CD4-positive, alpha-beta T cell (primary cell): Measurements from ENCODE around the gene PRDX4. TPM values are rescaled to one million over a fixed set of nuclear protein-coding genes. Genes with fewer than 3 reads are reported as not detected.

Experiments used
- ATAC-seq: fragments of 200-7000 bp; cut with Tn5 transposase; one replicate; pipeline ENCODE4 v1.10.0; 2022; ENCODE audit warnings: mild to moderate bottlenecking; ENCODE audit not compliant: poor library complexity
- CTCF ChIA-PET: fragments of 350-600 bp; sonication (Branson Sonifier 250); formaldehyde crosslinking; loops from one replicate; lab custom pipeline; 2021; ENCODE audit warnings: antibody characterized with exemption, inconsistent platforms; lab: Charles Lee
- POLR2A ChIA-PET: fragments of 350-600 bp; sonication (Branson Sonifier 250); formaldehyde crosslinking; loops from one replicate; lab custom pipeline; 2021; ENCODE audit warnings: antibody characterized with exemption, inconsistent platforms; lab: Charles Lee
- DNase-seq, 14 experiments: peaks; one replicate each; pipeline ENCODE4 v3.0.0-alpha.2; 2013 to 2020; ENCODE audit warnings: mixed read lengths in 2 of 14
- H3K27ac ChIP-seq, 2 donors: one replicate each; pipeline versions ENCODE4 v1.5.1 to v1.7.0; 2013; ENCODE audit warnings: low read length in 2 of 2, low read depth in 1 of 2, mild to moderate bottlenecking in 1 of 2
- H3K27me3 ChIP-seq, 2 experiments: 1 replicate in 1 of 2; 2 replicates in 1 of 2; pipeline versions ENCODE4 v1.6.1 to v1.7.0; 2013; ENCODE audit warnings: low read length in 2 of 2, control low read depth in 1 of 2, mild to moderate bottlenecking in 1 of 2, moderate library complexity in 1 of 2; ENCODE audit not compliant: insufficient read depth in 2 of 2, control insufficient read depth in 1 of 2
- H3K36me3 ChIP-seq: one replicate; pipeline ENCODE4 v1.6.1; 2013; ENCODE audit warnings: low read length, control low read depth; ENCODE audit not compliant: insufficient read depth
- H3K4me1 ChIP-seq: one replicate; pipeline ENCODE4 v1.6.1; 2013; ENCODE audit warnings: low read length, control low read depth; ENCODE audit not compliant: insufficient read depth
- H3K4me3 ChIP-seq: one replicate; pipeline ENCODE4 v1.5.1; 2013; ENCODE audit warnings: mild to moderate bottlenecking, low read length, moderate library complexity
- H3K9me3 ChIP-seq, 2 experiments: 1 replicate in 1 of 2; 2 replicates in 1 of 2; pipeline versions ENCODE4 v1.6.1 to v1.7.0; 2013; ENCODE audit warnings: low read length in 2 of 2, mild to moderate bottlenecking in 2 of 2, control low read depth in 1 of 2, moderate library complexity in 1 of 2; ENCODE audit not compliant: control insufficient read depth in 1 of 2, insufficient read depth in 1 of 2
- H3K27ac Mint-ChIP-seq: one replicate; pipeline ENCODE4 v1.8.0; 2020; ENCODE audit warnings: mixed read lengths
- H3K27me3 Mint-ChIP-seq: one replicate; pipeline ENCODE4 v1.8.0; 2021; ENCODE audit warnings: mixed read lengths
- H3K36me3 Mint-ChIP-seq: one replicate; pipeline ENCODE4 v1.8.0; 2021; ENCODE audit warnings: low read depth, mixed read lengths
- H3K4me1 Mint-ChIP-seq: one replicate; pipeline ENCODE4 v1.8.0; 2021; ENCODE audit warnings: low read depth, mixed read lengths
- H3K4me3 Mint-ChIP-seq: one replicate; pipeline ENCODE4 v1.8.0; 2020; ENCODE audit warnings: mild to moderate bottlenecking, mixed read lengths
- H3K9me3 Mint-ChIP-seq: one replicate; pipeline ENCODE4 v1.8.0; 2020; ENCODE audit warnings: mixed read lengths
- CTCF ChIP-seq: fragments of 200-600 bp; IDR thresholded peaks from one replicate; pipeline ENCODE4 v1.8.0; 2022; ENCODE audit warnings: antibody characterized with exemption, mild to moderate bottlenecking
- intact Hi-C, 2 experiments: fragments of 100-400 bp; cut with DNase I in 1 of 2; cut with micrococcal nuclease in 1 of 2; formaldehyde crosslinking; loops; one replicate each; pipeline versions ENCODE4 v1.15.1 to v1.9.0; 2023 to 2025; cut with DNase I, micrococcal nuclease
- total RNA-seq, 174 experiments: library from RNA in 2 of 174; stranded (reverse) in 2 of 174; gene quantifications; one replicate each; pipeline ENCODE4 v1.2.3 and lab custom pipeline; 2021 to 2026

PRDX4 gene
- total RNA-seq, 2 experiments from 2014 or later: 4.4 TPM

GRCh38 chrX:23644744-23645143, 22.5 kb upstream of the PRDX4 start:
- CTCF ChIA-PET: interaction anchor here (0.6 kb wide), 1 partner anchor 1029 kb away, joined by 3 read pairs; no protein-coding TSS in a partner anchor
- DNase-seq (no peak), ATAC-seq (no peak)
- Histone ChIP-seq H3K27me3 (no peaks in the 10 kb centered on the region), H3K9me3 (no peaks in the 10 kb centered on the region), H3K4me3 (no peak overlapping the region), H3K27ac (no peak overlapping the region), H3K4me1 (no peaks in the 10 kb centered on the region), H3K36me3 (no peaks in the 10 kb centered on the region)
- no peak overlapping the region for H3K4me3 Mint-ChIP-seq
- no peaks in the 10 kb centered on the region for H3K4me1 Mint-ChIP-seq
- POLR2A ChIA-PET: no interaction called here
- TF ChIP-seq CTCF: no peak
- intact Hi-C loops: no loop called here
- H3K27ac Mint-ChIP-seq: no peak overlapping the region
- H3K9me3 Mint-ChIP-seq: no peaks in the 10 kb centered on the region
- H3K36me3 Mint-ChIP-seq: no peaks in the 10 kb centered on the region
- H3K27me3 Mint-ChIP-seq: no peaks in the 10 kb centered on the region

GRCh38 chrX:23656091-23656490, 11.2 kb upstream of the PRDX4 start:
- no peaks in the 10 kb centered on the region for H3K9me3 ChIP-seq
- H3K36me3 ChIP-seq: no peaks in the 10 kb centered on the region
- intact Hi-C loops: no loop called here
- Mint-ChIP-seq H3K4me1 (no peaks in the 10 kb centered on the region), H3K36me3 (no peaks in the 10 kb centered on the region), H3K4me3 (no peak overlapping the region), H3K27me3 (no peaks in the 10 kb centered on the region), H3K9me3 (no peaks in the 10 kb centered on the region), H3K27ac (no peak overlapping the region)
- H3K4me1 ChIP-seq: no peaks in the 10 kb centered on the region
- no peak for DNase-seq
- H3K27me3 ChIP-seq: no peaks in the 10 kb centered on the region
- no peak overlapping the region for H3K4me3 ChIP-seq
- no peak for TF ChIP-seq CTCF
- ATAC-seq: no peak
- ChIA-PET POLR2A (no interaction called here), CTCF (no interaction called here)
- H3K27ac ChIP-seq: no peak overlapping the region

- intact Hi-C loops: no loop called here
- ChIA-PET POLR2A (no interaction called here), CTCF (no interaction called here)
- ATAC-seq (no peak), DNase-seq (no peak)
- Mint-ChIP-seq H3K9me3 (no peaks in the 10 kb centered on the region), H3K4me3 (no peak overlapping the region), H3K27me3 (no peaks in the 10 kb centered on the region), H3K36me3 (no peaks in the 10 kb centered on the region), H3K4me1 (peaks cover 6% of the 10 kb centered on the region), H3K27ac (no peak overlapping the region)
- Histone ChIP-seq H3K36me3 (no peaks in the 10 kb centered on the region), H3K4me3 (no peak overlapping the region), H3K9me3 (no peaks in the 10 kb centered on the region), H3K27ac (no peak overlapping the region), H3K27me3 (no peaks in the 10 kb centered on the region), H3K4me1 (no peaks in the 10 kb centered on the region)
- TF ChIP-seq CTCF: no peak
Measured at GRCh38 chrX:23656684-23657083, 10.6 kb upstream of the PRDX4 start.
